Fibroblast of skin of left biceps (primary cell): Measurements from ENCODE around the gene NEUROD2.

ENCODE experiments used
- DNase-seq, 2 experiments: peaks; one replicate each; pipeline ENCODE4 v3.0.0-alpha.2; 2013; ENCODE audit warnings: low read depth in 2 of 2

NEUROD2 gene

DNA sequence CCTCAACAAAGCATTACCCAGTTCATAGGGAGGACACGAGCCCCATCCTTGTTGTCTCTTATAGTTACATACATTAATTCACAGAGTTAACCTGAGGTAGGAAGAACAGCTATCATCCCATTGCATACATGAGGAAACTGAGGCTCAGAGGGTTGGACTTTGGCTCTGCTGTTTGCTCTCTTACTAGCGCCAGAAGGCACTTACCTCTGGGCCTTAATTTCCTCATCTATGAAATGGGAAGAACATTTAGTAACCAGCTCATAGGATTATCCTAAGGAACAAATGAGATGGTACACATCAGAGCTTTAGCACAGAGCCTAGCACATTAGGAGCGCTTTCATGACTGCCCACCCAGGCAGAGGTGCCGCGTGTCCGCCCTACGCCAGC lies 27.6 kb downstream of the NEUROD2 start:
- DNase-seq, result no peak

DNA sequence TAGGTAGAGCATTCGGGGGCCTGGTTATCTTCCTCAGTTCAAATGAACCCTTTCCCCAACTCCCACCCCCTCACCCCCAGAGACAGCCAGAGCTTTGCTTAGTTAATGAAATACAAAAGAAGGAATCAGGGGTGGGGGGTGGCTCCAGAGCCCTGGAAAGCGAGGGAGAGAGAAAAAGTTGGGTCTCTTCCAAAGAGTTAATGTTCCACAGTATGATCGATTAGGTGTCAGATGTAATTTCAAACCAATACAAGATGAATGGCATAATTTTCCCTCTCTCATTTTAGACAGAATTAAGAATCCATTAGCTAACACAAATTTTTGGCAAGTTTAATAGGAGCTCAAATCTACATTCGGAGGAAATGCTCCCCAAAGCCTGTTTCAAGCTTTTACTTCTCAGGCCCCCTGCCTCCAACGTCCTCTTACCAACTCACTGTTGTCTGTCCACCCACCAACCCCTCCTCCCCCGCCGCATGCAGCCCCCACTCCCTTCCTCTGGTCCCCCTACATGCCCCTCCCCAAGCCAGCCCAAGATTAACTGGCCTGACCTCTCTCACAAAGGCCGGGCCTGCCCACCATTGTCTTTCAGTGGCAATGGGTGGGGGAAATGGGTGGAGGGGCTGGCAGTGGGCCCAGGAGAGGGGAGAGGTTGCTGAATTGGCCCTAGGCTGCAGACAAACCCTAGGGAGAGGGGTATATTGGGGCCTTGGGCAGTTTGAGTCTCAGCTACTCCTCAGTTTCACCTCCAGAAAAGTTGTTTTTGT lies 28.2 kb downstream of the NEUROD2 start:
- DNase-seq, result no peak

DNA sequence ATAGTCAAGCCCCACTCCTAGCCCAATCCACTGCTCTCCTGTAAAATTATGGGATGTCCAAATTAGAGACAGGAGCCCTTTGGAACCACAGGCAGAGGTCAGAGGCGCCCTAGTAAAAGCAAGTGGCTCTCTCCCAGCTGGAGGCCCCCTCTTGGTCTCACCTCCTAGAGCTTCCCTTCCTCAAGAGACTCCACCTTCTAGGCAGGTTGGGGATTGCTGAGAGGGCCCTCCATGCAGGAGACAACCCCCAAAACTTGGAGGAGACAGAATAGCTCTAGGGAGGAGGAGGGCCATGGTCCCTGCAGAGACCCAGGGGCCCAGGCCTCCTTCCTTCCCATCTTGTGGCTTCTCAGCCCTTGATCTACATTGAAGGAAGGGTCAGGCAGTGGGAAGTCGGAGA lies 29.4 kb downstream of the NEUROD2 start:
- no peak for DNase-seq

DNA sequence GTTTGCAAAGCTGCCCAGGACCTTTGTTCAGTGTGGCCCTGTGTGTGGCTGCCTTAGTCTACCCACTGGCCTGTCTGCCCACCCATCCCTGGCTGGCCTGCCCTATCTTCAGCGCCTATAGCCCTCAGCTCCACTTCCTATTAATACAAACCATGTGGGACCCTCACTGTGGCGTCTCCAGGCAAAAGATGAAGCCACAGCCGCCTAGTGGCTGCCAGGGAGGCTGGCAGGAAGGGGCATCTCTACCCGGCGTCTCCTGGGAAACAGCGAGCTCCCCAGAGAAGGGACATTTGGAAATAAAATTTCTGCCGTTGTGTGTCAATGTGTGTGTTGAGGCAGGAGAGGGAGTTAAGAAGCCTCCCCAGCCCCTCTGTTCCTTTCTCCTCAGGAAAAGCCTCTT lies 31.5 kb downstream of the NEUROD2 start:
- DNase-seq, result no peak

DNA sequence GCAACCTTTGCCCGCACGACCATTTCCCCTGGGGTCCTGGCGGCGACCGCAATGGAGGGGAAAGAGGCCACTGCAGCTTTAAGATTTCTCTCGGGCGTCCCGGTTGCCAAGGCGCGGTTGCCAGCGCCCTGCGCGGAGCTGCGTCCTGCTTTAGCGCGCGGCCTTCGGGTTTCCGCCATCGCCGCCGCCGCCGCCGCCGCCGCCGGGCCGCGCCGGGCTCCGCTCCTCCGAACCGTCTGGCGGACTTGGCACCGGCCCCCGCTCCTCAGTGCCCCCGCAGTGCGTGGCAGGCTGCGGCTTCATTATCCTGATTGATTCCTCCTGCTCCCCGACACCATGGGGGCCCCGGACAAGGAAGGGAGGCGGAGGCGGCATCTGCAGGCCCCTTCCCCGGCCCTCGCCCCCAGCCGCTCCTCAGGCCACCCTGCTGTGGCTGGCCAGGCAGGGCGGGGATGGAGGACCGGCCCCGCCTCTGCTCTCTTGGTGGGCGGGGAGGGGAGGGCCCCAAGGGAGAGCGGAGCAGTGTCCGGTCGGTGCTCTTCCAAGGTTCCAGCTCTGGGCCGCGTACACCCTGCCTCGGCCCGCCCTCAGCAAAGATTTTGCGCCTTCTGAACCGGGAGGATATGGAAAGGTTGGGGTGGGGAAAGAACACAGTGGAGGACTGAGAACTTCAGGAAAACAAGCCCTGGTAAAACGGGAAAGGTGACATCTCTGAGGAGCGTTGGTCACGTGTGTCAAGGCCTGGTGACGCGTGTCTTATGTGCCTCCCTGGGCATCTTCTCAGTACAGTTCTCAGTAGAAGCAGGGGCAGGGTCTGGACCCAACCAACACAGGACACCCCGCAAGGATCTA lies 34.0 kb downstream of the NEUROD2 start:
- no peak for DNase-seq

DNA sequence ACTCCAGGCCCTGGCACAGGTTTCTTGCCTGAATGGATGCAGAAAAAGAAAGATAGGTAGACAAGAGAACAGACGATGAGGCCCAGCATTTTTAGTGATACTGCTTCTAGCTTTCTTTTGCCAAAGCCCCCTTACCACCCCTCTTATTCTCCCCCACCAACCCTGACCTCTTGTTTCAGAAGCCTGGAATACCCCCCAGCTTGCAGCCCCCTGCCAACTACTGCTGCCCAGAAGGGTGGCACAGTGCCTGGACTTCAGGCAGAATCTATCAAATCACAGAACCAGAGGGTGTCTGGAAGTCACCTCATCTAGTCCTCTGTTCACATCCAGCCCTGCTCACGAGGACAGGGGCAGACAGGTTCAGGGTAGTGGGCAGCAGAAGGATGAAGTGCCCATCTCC lies 35.6 kb downstream of the NEUROD2 start:
- DNase-seq, result no peak

DNA sequence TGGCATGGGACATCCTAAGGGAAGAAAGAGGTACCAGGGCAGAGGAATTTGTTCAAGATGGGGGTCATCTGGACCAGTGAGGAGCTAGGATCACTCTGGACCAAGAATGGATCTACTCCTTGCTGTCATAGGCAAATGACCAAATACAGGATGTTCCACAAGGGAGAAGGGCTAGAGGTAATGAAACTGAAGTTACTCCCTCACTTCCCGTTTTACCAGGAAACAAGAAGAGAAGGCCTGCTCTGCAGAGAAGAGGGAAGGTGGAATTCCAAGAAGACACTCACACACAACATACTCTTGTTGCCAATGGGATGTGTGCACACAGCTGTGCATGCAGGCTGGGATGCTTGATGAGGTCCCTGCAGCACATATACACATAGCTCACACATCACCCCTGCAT lies 38.6 kb downstream of the NEUROD2 start:
- DNase-seq, result no peak

DNA sequence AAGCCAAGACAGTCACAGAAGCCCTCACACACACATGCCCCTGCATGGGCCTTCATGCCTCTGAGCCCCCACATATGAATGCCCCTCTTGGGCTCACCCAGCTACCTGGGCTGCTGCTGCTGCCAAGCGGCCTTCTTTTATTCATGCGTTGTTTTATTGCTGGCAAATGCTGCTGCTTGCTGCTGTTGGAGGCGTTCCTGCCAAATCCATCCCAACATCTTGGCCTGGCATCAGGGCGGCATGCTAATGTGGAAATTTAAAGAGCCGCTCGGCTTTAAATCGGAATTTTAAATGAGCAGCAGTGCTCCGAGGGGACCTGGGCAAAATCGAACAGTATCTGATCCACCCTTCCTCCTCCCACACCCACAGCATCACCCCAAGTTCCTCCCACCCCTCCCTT lies 39.0 kb downstream of the NEUROD2 start:
- no peak for DNase-seq

DNA sequence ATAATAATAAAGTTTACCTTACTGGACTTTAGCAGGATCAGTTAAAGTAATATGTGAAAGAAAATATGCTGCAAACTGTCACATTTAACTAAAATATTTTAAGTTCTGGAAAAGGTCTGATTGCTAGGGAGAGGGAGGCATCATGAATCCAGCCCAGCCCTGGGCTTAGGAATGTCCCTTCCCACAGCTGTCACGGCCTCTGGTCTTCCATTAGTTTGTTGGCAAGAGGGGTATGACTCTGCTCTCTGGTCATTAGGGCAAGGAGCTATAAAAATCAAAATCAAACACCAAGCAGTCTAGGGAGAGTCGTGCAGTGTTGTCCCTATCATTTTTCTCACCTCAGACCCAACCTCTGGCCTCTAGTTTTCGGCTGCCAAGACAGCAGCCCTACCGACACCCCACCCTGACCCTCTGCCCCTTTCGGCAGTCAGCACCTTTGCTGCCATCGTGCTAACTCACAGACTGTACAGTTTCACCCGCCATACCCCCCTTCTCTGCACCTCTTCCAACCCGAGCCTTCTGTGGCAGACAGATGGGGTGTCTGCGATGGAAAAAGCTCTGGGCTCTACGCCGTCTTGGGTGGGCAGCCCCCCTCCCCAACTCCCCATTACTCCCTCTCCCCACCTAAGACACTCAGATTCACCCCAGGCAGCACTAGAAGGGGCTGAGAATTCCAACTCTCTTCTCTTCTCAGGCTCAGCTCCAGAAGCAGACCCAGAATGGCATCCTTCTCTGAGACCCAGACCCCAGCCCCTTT lies 41.4 kb downstream of the NEUROD2 start:
- DNase-seq, result no peak

DNA sequence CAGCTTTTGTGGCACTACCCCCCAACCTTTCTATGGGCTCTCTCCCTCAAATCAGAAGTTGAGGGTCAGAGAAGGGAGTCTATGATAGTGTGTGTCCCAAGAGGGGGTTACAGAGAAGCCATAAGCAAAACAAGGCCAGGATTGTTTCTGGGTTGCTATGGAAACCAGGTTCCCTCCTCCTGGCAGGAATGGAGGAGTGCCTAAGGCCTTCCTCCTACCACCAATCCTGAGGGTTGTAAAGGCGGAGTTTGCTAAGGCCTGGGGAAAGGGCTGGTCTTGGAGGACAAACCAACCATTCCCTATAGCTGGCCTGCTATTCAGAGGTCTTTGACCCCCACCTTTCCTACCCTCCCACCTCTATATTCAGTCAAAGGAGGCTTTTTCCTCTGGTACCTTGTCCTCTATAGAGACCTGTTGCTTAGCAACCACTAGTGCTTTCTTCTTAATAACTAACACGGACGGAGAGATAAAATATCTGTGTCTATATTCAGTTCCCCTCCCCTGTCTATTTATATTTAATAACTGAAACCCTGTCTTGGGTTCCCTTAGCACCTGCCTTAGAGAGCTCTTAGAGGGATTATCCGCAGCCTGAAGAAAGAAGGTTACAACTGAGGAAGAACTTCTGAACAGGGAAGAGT lies 43.4 kb downstream of the NEUROD2 start:
- DNase-seq, result no peak

DNA sequence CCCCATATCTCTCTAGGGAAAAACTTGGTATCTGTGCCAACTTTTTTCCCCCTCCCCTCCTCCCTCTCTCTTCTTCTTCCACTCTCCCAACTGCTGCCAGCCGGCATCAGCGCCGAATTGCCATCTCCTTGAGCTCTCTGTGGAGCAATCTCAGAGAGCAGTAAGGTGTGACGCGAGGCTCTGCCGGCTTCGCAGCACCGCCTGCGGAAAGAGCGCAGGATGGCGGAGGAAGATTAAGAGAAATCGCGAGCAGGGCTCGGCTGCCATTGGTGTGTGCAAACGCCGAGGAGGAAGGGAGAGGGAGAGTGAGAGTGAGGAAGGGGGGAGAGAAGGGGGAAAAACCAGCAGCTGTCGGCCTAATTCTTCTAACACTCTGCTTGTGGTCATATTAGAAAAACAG lies 44.2 kb downstream of the NEUROD2 start:
- no peak for DNase-seq

DNA sequence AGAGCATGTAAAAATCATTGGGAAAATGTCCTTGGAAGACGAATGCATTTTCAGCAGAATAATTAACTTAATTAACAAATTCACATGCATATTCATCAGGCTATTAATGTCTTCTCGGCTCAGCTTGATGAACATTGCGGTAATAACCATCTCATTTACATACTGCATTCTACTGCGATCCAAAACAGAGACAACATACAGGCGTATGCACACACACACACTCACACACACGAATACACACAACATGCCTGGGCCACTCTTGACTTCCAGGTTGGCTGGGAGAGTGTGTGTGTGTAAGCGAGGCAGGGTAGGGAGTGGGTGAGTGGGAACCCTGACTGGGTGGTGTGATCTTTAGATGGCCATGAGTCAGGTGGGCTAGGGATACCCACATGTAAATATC lies 44.7 kb downstream of the NEUROD2 start:
- no peak for DNase-seq

DNA sequence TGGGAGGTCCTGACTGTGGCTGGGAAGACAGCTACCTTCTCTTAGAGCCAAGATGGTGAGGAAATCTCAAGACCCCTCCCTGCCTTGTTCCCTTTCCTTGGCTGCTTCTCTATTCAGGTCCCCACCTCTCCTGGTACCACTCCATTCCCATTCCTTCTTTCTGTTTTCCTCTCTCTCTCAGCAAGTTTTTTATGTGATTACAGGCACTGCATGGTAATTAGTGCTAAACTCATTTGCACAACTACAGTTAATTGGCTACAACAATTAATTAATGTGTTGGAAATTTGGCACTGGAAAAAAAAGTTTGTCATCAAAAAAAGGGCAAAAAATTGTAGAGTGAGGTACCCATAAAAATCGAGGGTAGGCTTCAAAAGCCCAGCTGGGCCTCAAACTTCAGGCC lies 45.3 kb downstream of the NEUROD2 start:
- no peak for DNase-seq

DNA sequence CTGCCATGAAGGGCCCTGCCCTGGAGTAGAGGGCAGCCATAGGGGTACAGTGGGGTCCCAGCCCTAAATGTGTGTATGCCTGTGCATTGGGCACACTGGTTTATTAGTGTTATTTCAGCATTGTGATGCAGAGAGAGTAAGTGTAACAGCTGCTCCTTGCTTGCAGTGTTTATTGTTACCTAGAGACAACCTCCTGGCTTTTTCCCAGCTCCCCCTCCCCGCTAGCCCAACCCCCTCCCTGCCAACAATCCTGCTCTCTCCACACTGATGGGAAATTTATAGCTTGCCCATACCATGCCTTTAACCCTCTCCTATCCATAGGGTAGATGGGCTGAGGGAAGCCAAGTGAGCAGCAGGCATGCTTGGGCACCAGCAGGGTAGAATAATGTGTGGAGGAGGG lies 51.3 kb downstream of the NEUROD2 start:
- no peak for DNase-seq

DNA sequence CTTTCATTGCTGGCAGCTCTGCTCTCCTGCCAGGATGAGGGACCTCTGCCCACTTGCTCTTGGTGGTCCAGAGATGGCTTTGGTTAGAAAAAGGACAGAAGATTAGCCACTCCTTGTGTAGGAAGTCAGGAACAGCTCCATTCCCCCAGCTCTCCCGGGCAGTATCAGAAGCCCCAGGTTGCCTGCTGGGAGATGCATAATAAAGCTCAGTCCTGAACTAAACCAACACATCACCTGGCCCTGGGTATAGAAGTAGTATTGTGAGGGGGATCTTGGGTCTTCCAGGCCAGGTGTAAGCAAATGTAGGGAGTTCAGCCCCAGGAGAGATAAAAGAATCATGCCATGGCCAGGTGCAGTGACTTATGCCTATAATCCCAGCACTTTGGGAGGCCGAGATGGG lies 52.4 kb downstream of the NEUROD2 start:
- no peak for DNase-seq
